Inflammatory macrophage (primary cell): ENCODE measurements around the gene SPAG9.

Experiments
- DNase-seq, 2 donors: peaks; one replicate each; pipeline ENCODE4 v3.0.0-alpha.2; 2020 to 2022

SPAG9 gene

GRCh38 chr17:51034800-51035199 lies 85.9 kb downstream of the SPAG9 start:
- DNase-seq = no peak

GRCh38 chr17:51032850-51033249 lies 87.8 kb downstream of the SPAG9 start:
- no peak for DNase-seq

- peak; percentile 27 to 35 for DNase-seq
These were observed 90.9 kb downstream of the SPAG9 start for GRCh38 chr17:51029568-51030463.

- peak; percentile 9 to 30 for DNase-seq
These were observed 91.5 kb downstream of the SPAG9 start for GRCh38 chr17:51029142-51029541.

- no peak for DNase-seq
These were observed 92.3 kb downstream of the SPAG9 start for GRCh38 chr17:51028176-51028863.

GRCh38 chr17:51018541-51018940 lies 102.1 kb downstream of the SPAG9 start:
- DNase-seq = no peak

- DNase-seq = no peak
These were observed 103.4 kb downstream of the SPAG9 start for GRCh38 chr17:51017270-51017669.

- DNase-seq = no peak
These were observed 104.6 kb downstream of the SPAG9 start for GRCh38 chr17:51016099-51016498.

GRCh38 chr17:51015145-51015558 lies 105.5 kb downstream of the SPAG9 start:
- DNase-seq = no peak

- DNase-seq = no peak
These were observed 106.5 kb downstream of the SPAG9 start for GRCh38 chr17:51014129-51014528.

- DNase-seq = no peak
These were observed 107.3 kb downstream of the SPAG9 start for GRCh38 chr17:51013322-51013721.

GRCh38 chr17:51012538-51012937 lies 108.1 kb downstream of the SPAG9 start:
- DNase-seq = no peak

- DNase-seq = no peak
These were observed 110.4 kb downstream of the SPAG9 start for GRCh38 chr17:51010173-51010675.

- DNase-seq = no peak
These were observed 114.1 kb downstream of the SPAG9 start for GRCh38 chr17:51006601-51007000.

GRCh38 chr17:51005768-51006167 lies 114.9 kb downstream of the SPAG9 start:
- DNase-seq = no peak

- no peak for DNase-seq
These were observed 116.4 kb downstream of the SPAG9 start for GRCh38 chr17:51004249-51004648.

GRCh38 chr17:51000835-51001638 lies 119.6 kb downstream of the SPAG9 start:
- peak; percentile 43 to 74 for DNase-seq

GRCh38 chr17:50995668-50996067 lies 125.0 kb downstream of the SPAG9 start:
- DNase-seq = no peak

GRCh38 chr17:50993544-50993943 lies 127.1 kb downstream of the SPAG9 start:
- DNase-seq = no peak

- no peak for DNase-seq
These were observed 131.5 kb downstream of the SPAG9 start for GRCh38 chr17:50989149-50989548.

- DNase-seq = no peak
These were observed 132.2 kb downstream of the SPAG9 start for GRCh38 chr17:50988427-50988826.

GRCh38 chr17:50986989-50987660 lies 133.5 kb downstream of the SPAG9 start:
- DNase-seq = no peak
